HG03060 (cell line): Measurements from ENCODE around the gene SLC25A29.
"Not testable (repeated sequence)": the region's sequence is repeated elsewhere in the genome, so short reads cannot be mapped to it uniquely, and the experiment has no call there.

ENCODE experiments used
- ATAC-seq: cut with Tn5 transposase; IDR thresholded peaks from one replicate; pipeline ENCODE4 v1.9.1; 2021; ENCODE audit warnings: low read depth, moderate number of reproducible peaks; ENCODE audit not compliant: unreplicated experiment

Gene SLC25A29

GRCh38 chr14:100313464-100314230 is 7.4 kb upstream of the SLC25A29 start:
- no peak for ATAC-seq

GRCh38 chr14:100312877-100313400 is 6.7 kb upstream of the SLC25A29 start:
- ATAC-seq, result no peak

GRCh38 chr14:100312110-100312876 is 6.0 kb upstream of the SLC25A29 start:
- not testable (repeated sequence) for ATAC-seq

GRCh38 chr14:100309028-100309737 is 2.9 kb upstream of the SLC25A29 start:
- no peak for ATAC-seq

- not testable (repeated sequence) for ATAC-seq
These were observed 2.2 kb upstream of the SLC25A29 start for GRCh38 chr14:100308427-100308792.

GRCh38 chr14:100307766-100308426 is 1.7 kb upstream of the SLC25A29 start:
- ATAC-seq, result no peak

GRCh38 chr14:100306998-100307765 is 938 bp upstream of the SLC25A29 start:
- ATAC-seq, result no peak

- no peak for ATAC-seq
These were observed 732 bp downstream of the SLC25A29 start for GRCh38 chr14:100305324-100306100.

GRCh38 chr14:100304825-100305323 is 1.4 kb downstream of the SLC25A29 start:
- ATAC-seq, result no peak

GRCh38 chr14:100303925-100304324 is 2.3 kb downstream of the SLC25A29 start:
- ATAC-seq, result no peak

- ATAC-seq, result no peak
These were observed 3.1 kb downstream of the SLC25A29 start for GRCh38 chr14:100303179-100303578.

GRCh38 chr14:100302616-100303015 is 3.6 kb downstream of the SLC25A29 start:
- ATAC-seq, result no peak

- ATAC-seq, result no peak
These were observed 7.0 kb downstream of the SLC25A29 start for GRCh38 chr14:100299238-100299560.

- ATAC-seq, result no peak
These were observed 7.5 kb downstream of the SLC25A29 start for GRCh38 chr14:100298551-100299237.

GRCh38 chr14:100297320-100298300 is 8.6 kb downstream of the SLC25A29 start:
- ATAC-seq, result peak; percentile 47

- ATAC-seq, result not testable (repeated sequence)
These were observed 9.5 kb downstream of the SLC25A29 start for GRCh38 chr14:100296729-100297128.

- ATAC-seq, result no peak
These were observed 10.1 kb downstream of the SLC25A29 start for GRCh38 chr14:100296106-100296651.
